H9 (cell line): ENCODE data around the gene NRG2. TPM values are rescaled to one million over a fixed set of nuclear protein-coding genes. Genes with fewer than 3 reads are reported as not detected.

Experiments used
- DNase-seq: peaks from one replicate; pipeline ENCODE4 v3.0.0-alpha.2; 2017
- H2AFZ ChIP-seq: one replicate; pipeline ENCODE4 v1.6.1; 2013; ENCODE audit warnings: mild to moderate bottlenecking, low read length, control low read depth, moderate library complexity
- H2AK5ac ChIP-seq: 2 replicates; pipeline ENCODE4 v1.6.1; 2013; ENCODE audit warnings: low read length, control low read depth, mixed read lengths; ENCODE audit not compliant: insufficient read length
- H2BK120ac ChIP-seq: one replicate; pipeline ENCODE4 v1.6.1; 2013; ENCODE audit warnings: low read depth, mild to moderate bottlenecking, low read length, control low read depth, inconsistent platforms; ENCODE audit not compliant: poor library complexity, severe bottlenecking
- H2BK12ac ChIP-seq: 2 replicates; pipeline ENCODE4 v1.6.1; 2013; ENCODE audit warnings: low read length, control low read depth, mixed read lengths, low read depth; ENCODE audit not compliant: insufficient read length
- H2BK15ac ChIP-seq: 2 replicates; pipeline ENCODE4 v1.6.1; 2013; ENCODE audit warnings: low read depth, low read length, control low read depth
- H2BK20ac ChIP-seq: one replicate; pipeline ENCODE4 v1.6.1; 2013; ENCODE audit warnings: low read depth, mild to moderate bottlenecking, low read length, control low read depth, inconsistent platforms; ENCODE audit not compliant: poor library complexity, severe bottlenecking
- H2BK5ac ChIP-seq: 2 replicates; pipeline ENCODE4 v1.6.1; 2013; ENCODE audit warnings: low read length, control low read depth, mixed read lengths; ENCODE audit not compliant: insufficient read length
- H3K14ac ChIP-seq: 2 replicates; pipeline ENCODE4 v1.6.1; 2013; ENCODE audit warnings: low read length, control low read depth; ENCODE audit not compliant: insufficient read depth
- H3K18ac ChIP-seq: 2 replicates; pipeline ENCODE4 v1.6.1; 2013; ENCODE audit warnings: low read depth, mild to moderate bottlenecking, mixed read lengths, low read length, control low read depth; ENCODE audit not compliant: insufficient read length
- H3K23ac ChIP-seq: 2 replicates; pipeline ENCODE4 v1.6.1; 2013; ENCODE audit warnings: low read length, control low read depth, mixed read lengths, low read depth; ENCODE audit not compliant: insufficient read length
- H3K23me2 ChIP-seq: 2 replicates; pipeline ENCODE4 v1.6.1; 2013; ENCODE audit warnings: low read depth, mild to moderate bottlenecking, mixed read lengths, low read length, control low read depth; ENCODE audit not compliant: insufficient read length, poor library complexity, severe bottlenecking
- H3K27ac ChIP-seq: 2 replicates; pipeline ENCODE4 v1.5.1; 2013; ENCODE audit warnings: low read length, control low read depth, mixed read lengths, low read depth; ENCODE audit not compliant: insufficient read length
- H3K27me3 ChIP-seq: 2 replicates; pipeline ENCODE4 v1.6.1; 2013; ENCODE audit warnings: low read length, control low read depth, inconsistent platforms; ENCODE audit not compliant: insufficient read depth
- H3K4ac ChIP-seq: 2 replicates; pipeline ENCODE4 v1.6.1; 2013; ENCODE audit warnings: low read depth, mild to moderate bottlenecking, control low read depth, inconsistent platforms, low read length, moderate library complexity
- H3K4me1 ChIP-seq: 2 replicates; pipeline ENCODE4 v1.6.1; 2013; ENCODE audit warnings: low read length, control low read depth, inconsistent platforms; ENCODE audit not compliant: insufficient read depth
- H3K4me2 ChIP-seq: 2 replicates; pipeline ENCODE4 v1.6.1; 2013; ENCODE audit warnings: low read length, control low read depth, mixed read lengths; ENCODE audit not compliant: insufficient read length, insufficient read depth
- H3K56ac ChIP-seq: 2 replicates; pipeline ENCODE4 v1.6.1; 2013; ENCODE audit warnings: low read depth, mild to moderate bottlenecking, mixed read lengths, low read length, control low read depth; ENCODE audit not compliant: insufficient read length
- H3K79me1 ChIP-seq: 2 replicates; pipeline ENCODE4 v1.6.1; 2013; ENCODE audit warnings: low read depth, mild to moderate bottlenecking, moderate library complexity, low read length, control low read depth, inconsistent platforms; ENCODE audit not compliant: insufficient read depth, poor library complexity, severe bottlenecking
- H3K79me2 ChIP-seq: 2 replicates; pipeline ENCODE4 v1.6.1; 2013; ENCODE audit warnings: low read length, control low read depth, inconsistent platforms; ENCODE audit not compliant: insufficient read depth
- H3K9ac ChIP-seq: 2 replicates; pipeline ENCODE4 v1.6.1; 2013; ENCODE audit warnings: low read length, control low read depth, mixed read lengths; ENCODE audit not compliant: insufficient read length; ENCODE audit errors: extremely low read depth
- H3K9me3 ChIP-seq: one replicate; pipeline ENCODE4 v1.6.1; 2013; ENCODE audit warnings: low read depth, low read length, inconsistent platforms; ENCODE audit not compliant: control insufficient read depth
- H3T11ph ChIP-seq: one replicate; pipeline ENCODE4 v1.6.1; 2013; ENCODE audit warnings: mild to moderate bottlenecking, low read length, control low read depth, inconsistent platforms
- H4K20me1 ChIP-seq: one replicate; pipeline ENCODE4 v1.6.1; 2013; ENCODE audit not compliant: control insufficient read depth, insufficient read length, insufficient read depth
- H4K5ac ChIP-seq: 2 replicates; pipeline ENCODE4 v1.6.1; 2013; ENCODE audit warnings: low read depth, mild to moderate bottlenecking, mixed read lengths, low read length, control low read depth; ENCODE audit not compliant: insufficient read length
- H4K8ac ChIP-seq: replicated peaks from 2 replicates; pipeline ENCODE4 v1.6.1; 2013; ENCODE audit warnings: low read length, control low read depth, mixed read lengths, low read depth; ENCODE audit not compliant: insufficient read length
- H4K91ac ChIP-seq: 2 replicates; pipeline ENCODE4 v1.6.1; 2013; ENCODE audit warnings: low read depth, mild to moderate bottlenecking, moderate library complexity, mixed read lengths, low read length, control low read depth; ENCODE audit not compliant: insufficient read length
- H3K27ac Mint-ChIP-seq, 3 experiments: 2 replicates in 2 of 3; 3 replicates in 1 of 3; pipeline ENCODE4 v1.8.0; 2020 to 2021; ENCODE audit warnings: mixed read lengths in 3 of 3, mild to moderate bottlenecking in 1 of 3, moderate library complexity in 1 of 3
- H3K27me3 Mint-ChIP-seq: 2 replicates; pipeline ENCODE4 v1.8.0; 2021; ENCODE audit warnings: low read depth, mild to moderate bottlenecking, moderate library complexity, mixed read lengths
- H3K36me3 Mint-ChIP-seq, 3 experiments: 2 replicates in 2 of 3; 3 replicates in 1 of 3; pipeline ENCODE4 v1.8.0; 2020 to 2021; ENCODE audit warnings: low read depth in 3 of 3, mixed read lengths in 3 of 3; ENCODE audit not compliant: insufficient read depth in 1 of 3
- H3K4me1 Mint-ChIP-seq, 2 experiments: 2 replicates each; pipeline ENCODE4 v1.8.0; 2020; ENCODE audit warnings: mixed read lengths in 2 of 2
- H3K4me3 Mint-ChIP-seq, 2 experiments: 2 replicates in 1 of 2; 3 replicates in 1 of 2; pipeline ENCODE4 v1.8.0; 2020 to 2021; ENCODE audit warnings: mild to moderate bottlenecking in 2 of 2, mixed read lengths in 2 of 2, moderate library complexity in 1 of 2
- H3K9me3 Mint-ChIP-seq, 2 experiments: 2 replicates in 1 of 2; 3 replicates in 1 of 2; pipeline ENCODE4 v1.8.0; 2020; ENCODE audit warnings: mild to moderate bottlenecking in 2 of 2, mixed read lengths in 2 of 2, moderate library complexity in 1 of 2
- CTCF ChIP-seq: fragments of 200-600 bp; sonication (generic); conservative IDR thresholded peaks from 3 replicates; pipeline ENCODE4 v1.8.0; 2021; ENCODE audit warnings: antibody characterized with exemption, mild to moderate bottlenecking
- WGBS: extraction: QIAGEN DNeasy Blood & Tissue Kit; methylation state at CpG from one replicate; pipeline ENCODE4 v1.1.7; 2013; ENCODE audit warnings: missing lambda C conversion rate, low lambda C conversion rate, mixed read lengths; ENCODE audit not compliant: insufficient read length; ENCODE audit errors: extremely low coverage; 5-methylcytosine and 5-hydroxymethylcytosine counted together
- total RNA-seq: library from RNA; stranded (reverse); gene quantifications from 2 replicates; pipeline ENCODE4 v1.2.1, GENCODE V29; 2021

Gene NRG2
- total RNA-seq, 1 experiment from 2014 or later = not detected

- no peak for TF ChIP-seq CTCF
- Histone ChIP-seq H3T11ph (no peak overlapping the region), H2BK20ac (no peak overlapping the region)
Observed at GRCh38 chr5:139966856-139967255, 76.2 kb downstream of the NRG2 start.

More at GRCh38 chr5:139966856-139967255, 76.2 kb downstream of the NRG2 start:
- no peak overlapping the region for H3K27ac ChIP-seq
- no peak overlapping the region for H2BK5ac ChIP-seq
- no peak overlapping the region for H2AFZ ChIP-seq
- H3K79me2 ChIP-seq = no peaks in the 10 kb centered on the region; the same call in 1 of the 2 replicates
- H3K27ac Mint-ChIP-seq = no peak overlapping the region; a peak in 1 of 7 replicates
- WGBS = no CpG with 5 or more reads among the region's 4 CpGs
- H3K4me3 Mint-ChIP-seq = no peak overlapping the region
- H2BK15ac ChIP-seq = no peak overlapping the region
- no peaks in the 10 kb centered on the region for H3K4me1 Mint-ChIP-seq
- H2AK5ac ChIP-seq = no peak overlapping the region
- DNase-seq = no peak
- no peaks in the 10 kb centered on the region for H3K4me1 ChIP-seq
- no peak overlapping the region for H2BK120ac ChIP-seq
- no peaks in the 10 kb centered on the region for H3K79me1 ChIP-seq
- H2BK12ac ChIP-seq = no peak overlapping the region
- no peaks in the 10 kb centered on the region for H3K36me3 Mint-ChIP-seq
- H3K23me2 ChIP-seq = no peaks in the 10 kb centered on the region
- peaks cover 60% of the 10 kb centered on the region for H3K27me3 Mint-ChIP-seq
- no peaks in the 10 kb centered on the region for H3K27me3 ChIP-seq
- H3K4ac ChIP-seq = no peak overlapping the region
- no peak overlapping the region for H4K8ac ChIP-seq
- no peak overlapping the region for H3K56ac ChIP-seq
- no peak overlapping the region for H3K14ac ChIP-seq
- no peak overlapping the region for H4K5ac ChIP-seq
- no peaks in the 10 kb centered on the region for H4K20me1 ChIP-seq
- H3K9me3 ChIP-seq = no peaks in the 10 kb centered on the region
- no peak overlapping the region for H3K23ac ChIP-seq
- no peak overlapping the region for H4K91ac ChIP-seq
- H3K18ac ChIP-seq = no peak overlapping the region
- no peak overlapping the region for H3K4me2 ChIP-seq
- H3K9ac ChIP-seq = no peak overlapping the region
- H3K9me3 Mint-ChIP-seq = no peaks in the 10 kb centered on the region
